Stimulated activated CD4-positive, alpha-beta T cell treated with anti-CD3 and anti-CD28 coated beads, Interleukin-4, amount 100 ng/mL, for 24 hours (primary cell): ENCODE measurements around the gene CDC45.

Experiments used
- DNase-seq: peaks from one replicate; pipeline ENCODE4 v3.0.0-alpha.2; 2020

CDC45 gene

GRCh38 chr22:19567157-19568009, 87.7 kb downstream of the CDC45 start:
- DNase-seq, result no peak

GRCh38 chr22:19568337-19569275, 88.9 kb downstream of the CDC45 start:
- DNase-seq, result no peak

DNA sequence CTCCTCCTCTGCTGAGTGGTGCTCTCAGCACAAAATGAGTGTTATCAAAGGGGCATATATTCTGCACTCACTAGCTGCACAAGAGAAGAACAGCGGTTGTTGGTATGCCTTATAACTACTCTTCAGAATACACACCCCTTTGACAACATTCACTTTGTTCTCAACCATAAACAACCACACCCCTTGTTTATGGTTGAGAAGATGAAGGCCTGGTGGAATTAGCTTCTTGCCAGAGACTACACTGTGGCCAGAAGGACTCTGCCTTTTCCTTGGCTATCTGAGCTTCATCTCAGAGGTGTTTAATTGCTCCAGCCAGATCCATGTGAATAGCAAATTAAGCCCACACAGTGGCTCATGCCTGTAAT, 89.5 kb downstream of the CDC45 start:
- no peak for DNase-seq

DNA sequence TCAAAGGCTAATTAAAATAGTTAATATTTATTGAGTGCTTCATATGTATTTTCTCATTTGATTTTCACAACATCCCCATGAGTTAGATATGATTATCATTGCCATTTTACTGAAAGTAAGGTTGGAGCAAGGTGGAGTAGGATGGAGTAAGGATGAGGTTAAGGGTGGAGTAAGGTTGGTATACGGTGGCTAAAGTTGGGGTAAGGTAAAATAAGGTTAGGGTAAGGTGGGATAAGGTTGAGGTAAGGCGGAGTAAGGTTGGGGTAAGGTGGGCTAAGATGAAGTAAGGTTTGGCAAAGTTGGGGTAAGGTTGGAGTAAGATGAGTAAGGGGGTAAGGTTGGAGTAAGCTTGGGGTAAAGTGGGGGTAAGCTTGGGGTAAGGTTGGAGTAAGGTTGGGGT, 90.3 kb downstream of the CDC45 start:
- no peak for DNase-seq
